Ectodermal cell (in vitro differentiated cells): ENCODE results near the gene PEX14.

Experiments
- H3K27ac ChIP-seq: 2 replicates; pipeline ENCODE4 v1.7.0; 2013; ENCODE audit warnings: mild to moderate bottlenecking, low read depth, low read length; ENCODE audit not compliant: insufficient read depth, poor library complexity, severe bottlenecking
- H3K27me3 ChIP-seq: 2 replicates; pipeline ENCODE4 v1.7.0; 2013; ENCODE audit warnings: mild to moderate bottlenecking, low read length; ENCODE audit not compliant: insufficient read depth, control insufficient read depth, poor library complexity, severe bottlenecking
- H3K36me3 ChIP-seq: one replicate; pipeline ENCODE4 v1.7.0; 2013; ENCODE audit warnings: low read length; ENCODE audit not compliant: control insufficient read depth, insufficient read depth
- H3K4me1 ChIP-seq: one replicate; pipeline ENCODE4 v1.7.0; 2013; ENCODE audit warnings: low read length; ENCODE audit not compliant: control insufficient read depth, insufficient read depth
- H3K4me3 ChIP-seq: 2 replicates; pipeline ENCODE4 v1.7.0; 2013; ENCODE audit warnings: low read depth, low read length, control low read depth; ENCODE audit not compliant: insufficient read depth
- H3K9me3 ChIP-seq: 2 replicates; pipeline ENCODE4 v1.7.0; 2013; ENCODE audit warnings: mild to moderate bottlenecking, low read length, moderate library complexity; ENCODE audit not compliant: control insufficient read depth
- WGBS, 2 experiments: methylation state at CpG; one replicate each; pipeline ENCODE4 v1.1.7; 2013; ENCODE audit warnings: missing lambda C conversion rate in 2 of 2; 5-methylcytosine and 5-hydroxymethylcytosine counted together

Gene PEX14

GRCh38 chr1:10631811-10632593 lies 157.3 kb downstream of the PEX14 start:
- no peaks in the 10 kb centered on the region for H3K9me3 ChIP-seq
- 34 to 35% methylated on average over 14 of the region's 14 CpGs for WGBS, 2 experiments
- H3K27ac ChIP-seq, result peak overlapping the region; percentile 1
- H3K4me3 ChIP-seq, result no peak overlapping the region
- H3K36me3 ChIP-seq, result no peaks in the 10 kb centered on the region
- peaks cover under 1% of the 10 kb centered on the region for H3K27me3 ChIP-seq
- peaks cover 27% of the 10 kb centered on the region for H3K4me1 ChIP-seq

GRCh38 chr1:10632691-10633090 lies 157.9 kb downstream of the PEX14 start:
- H3K9me3 ChIP-seq, result no peaks in the 10 kb centered on the region
- peaks cover 7% of the 10 kb centered on the region for H3K27me3 ChIP-seq
- no peak overlapping the region for H3K4me3 ChIP-seq
- H3K27ac ChIP-seq, result peak overlapping the region; percentile 1
- peaks cover 27% of the 10 kb centered on the region for H3K4me1 ChIP-seq
- 25 to 29% methylated on average over 14 of the region's 14 CpGs for WGBS, 2 experiments
- H3K36me3 ChIP-seq, result no peaks in the 10 kb centered on the region

DNA sequence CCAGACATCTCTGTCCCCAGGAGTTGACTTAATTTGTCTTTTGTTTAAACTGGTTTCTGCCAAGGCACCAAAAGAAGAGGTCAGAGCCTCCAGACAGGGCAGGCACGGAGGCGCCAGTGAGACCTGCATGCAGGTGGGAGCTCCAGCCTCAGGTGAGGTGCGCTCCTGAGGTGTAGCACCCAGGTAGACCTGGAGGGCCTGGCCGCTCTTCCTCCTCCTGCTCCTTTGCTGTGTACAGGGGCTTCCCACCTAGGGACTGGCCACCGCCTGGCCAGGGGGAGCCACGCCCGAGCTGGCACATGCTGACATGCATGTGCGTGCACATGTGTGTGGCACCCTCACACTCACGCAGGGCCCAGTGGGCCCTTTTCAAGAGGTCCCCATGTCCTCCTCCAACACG lies 158.7 kb downstream of the PEX14 start:
- H3K4me3 ChIP-seq, result no peak overlapping the region
- H3K27me3 ChIP-seq, result peaks cover 15% of the 10 kb centered on the region
- H3K36me3 ChIP-seq, result no peaks in the 10 kb centered on the region
- no peaks in the 10 kb centered on the region for H3K9me3 ChIP-seq
- 94 to 95% methylated on average over 10 of the region's 10 CpGs for WGBS, 2 experiments
- H3K27ac ChIP-seq, result no peak overlapping the region
- peaks cover 30% of the 10 kb centered on the region for H3K4me1 ChIP-seq

DNA sequence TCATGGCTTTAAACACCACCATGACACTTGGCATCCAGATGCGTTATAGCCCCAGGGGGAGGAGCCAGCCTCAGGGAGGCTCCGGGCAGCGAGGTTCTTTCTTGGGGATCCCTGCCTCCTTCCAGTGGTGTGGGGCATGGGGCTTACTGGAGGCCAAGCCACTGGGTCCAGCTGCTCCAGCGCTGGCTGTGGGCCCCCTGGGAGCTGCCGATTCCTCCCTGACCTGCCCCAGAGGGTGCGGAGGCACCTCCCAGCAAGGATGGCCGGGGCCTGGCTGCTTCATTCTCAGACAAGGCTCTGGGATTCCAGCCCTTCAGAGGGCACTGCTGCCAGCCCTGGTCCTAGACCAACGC lies 159.3 kb downstream of the PEX14 start:
- H3K4me1 ChIP-seq, result peaks cover 31% of the 10 kb centered on the region
- no peak overlapping the region for H3K27ac ChIP-seq
- 95 to 96% methylated on average over 8 of the region's 8 CpGs for WGBS, 2 experiments
- H3K9me3 ChIP-seq, result no peaks in the 10 kb centered on the region
- H3K4me3 ChIP-seq, result no peak overlapping the region
- H3K36me3 ChIP-seq, result no peaks in the 10 kb centered on the region
- H3K27me3 ChIP-seq, result peaks cover 18% of the 10 kb centered on the region

DNA sequence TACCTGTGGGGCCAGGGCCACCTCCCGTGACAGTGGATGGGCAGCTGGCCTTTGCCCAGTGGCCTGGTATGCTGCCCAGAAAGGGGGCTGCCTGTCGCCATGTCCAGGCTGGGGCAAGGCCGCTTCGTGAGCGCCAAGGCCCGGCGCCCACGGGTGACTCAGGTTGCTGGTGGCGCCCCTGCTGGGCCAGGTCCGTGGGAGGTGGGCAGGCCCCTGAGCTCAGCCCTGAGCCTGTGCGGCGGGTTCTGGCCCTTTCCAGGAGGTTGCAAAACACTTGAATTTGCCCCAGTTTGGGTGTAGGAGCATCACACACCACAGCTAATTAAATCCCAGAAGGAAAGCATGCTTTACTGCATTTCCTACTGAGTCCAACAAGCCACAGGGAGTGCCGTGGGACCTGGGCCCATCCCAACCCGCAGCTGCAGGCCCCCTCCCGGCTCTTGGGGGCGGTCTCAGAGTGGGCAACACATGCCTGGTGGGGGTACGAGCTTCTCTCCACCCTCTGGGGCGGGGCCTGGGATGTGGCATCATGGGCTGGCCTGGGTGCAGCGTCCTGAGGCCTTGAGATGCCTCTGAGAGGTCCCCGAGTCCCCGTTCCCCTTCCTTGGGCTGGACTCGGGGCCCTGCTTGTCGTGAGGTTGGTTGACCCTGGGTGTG lies 159.8 kb downstream of the PEX14 start:
- peaks cover 31% of the 10 kb centered on the region for H3K4me1 ChIP-seq
- no peak overlapping the region for H3K4me3 ChIP-seq
- no peak overlapping the region for H3K27ac ChIP-seq
- H3K36me3 ChIP-seq, result peaks cover 3% of the 10 kb centered on the region
- WGBS, 2 experiments, result 85% methylated on average over 23 of the region's 23 CpGs
- H3K9me3 ChIP-seq, result no peaks in the 10 kb centered on the region
- H3K27me3 ChIP-seq, result peaks cover 22% of the 10 kb centered on the region

- H3K27me3 ChIP-seq, result peaks cover 29% of the 10 kb centered on the region
- 93 to 94% methylated on average over 21 of the region's 23 CpGs for WGBS, 2 experiments
- H3K27ac ChIP-seq, result no peak overlapping the region
- H3K36me3 ChIP-seq, result peaks cover 4% of the 10 kb centered on the region
- no peaks in the 10 kb centered on the region for H3K9me3 ChIP-seq
- peaks cover 31% of the 10 kb centered on the region for H3K4me1 ChIP-seq
- H3K4me3 ChIP-seq, result no peak overlapping the region
Observed at GRCh38 chr1:10635085-10635896, 160.5 kb downstream of the PEX14 start.

GRCh38 chr1:10635992-10636391 lies 161.2 kb downstream of the PEX14 start:
- Histone ChIP-seq H3K27me3 (peaks cover 36% of the 10 kb centered on the region), H3K36me3 (peaks cover 4% of the 10 kb centered on the region), H3K4me3 (no peak overlapping the region)

GRCh38 chr1:10637400-10637799 lies 162.7 kb downstream of the PEX14 start:
- Histone ChIP-seq H3K4me3 (no peak overlapping the region), H3K4me1 (peaks cover 21% of the 10 kb centered on the region), H3K27me3 (peaks cover 38% of the 10 kb centered on the region), H3K27ac (no peak overlapping the region), H3K9me3 (no peaks in the 10 kb centered on the region), H3K36me3 (peaks cover 4% of the 10 kb centered on the region)
- WGBS, 2 experiments, result 84 to 88% methylated on average over 9 of the region's 9 CpGs

More at GRCh38 chr1:10635992-10636391, 161.2 kb downstream of the PEX14 start:
- H3K9me3 ChIP-seq, result no peaks in the 10 kb centered on the region
- WGBS, 2 experiments, result 92% methylated on average over 18 of the region's 18 CpGs
- H3K27ac ChIP-seq, result no peak overlapping the region
- H3K4me1 ChIP-seq, result peaks cover 30% of the 10 kb centered on the region

DNA sequence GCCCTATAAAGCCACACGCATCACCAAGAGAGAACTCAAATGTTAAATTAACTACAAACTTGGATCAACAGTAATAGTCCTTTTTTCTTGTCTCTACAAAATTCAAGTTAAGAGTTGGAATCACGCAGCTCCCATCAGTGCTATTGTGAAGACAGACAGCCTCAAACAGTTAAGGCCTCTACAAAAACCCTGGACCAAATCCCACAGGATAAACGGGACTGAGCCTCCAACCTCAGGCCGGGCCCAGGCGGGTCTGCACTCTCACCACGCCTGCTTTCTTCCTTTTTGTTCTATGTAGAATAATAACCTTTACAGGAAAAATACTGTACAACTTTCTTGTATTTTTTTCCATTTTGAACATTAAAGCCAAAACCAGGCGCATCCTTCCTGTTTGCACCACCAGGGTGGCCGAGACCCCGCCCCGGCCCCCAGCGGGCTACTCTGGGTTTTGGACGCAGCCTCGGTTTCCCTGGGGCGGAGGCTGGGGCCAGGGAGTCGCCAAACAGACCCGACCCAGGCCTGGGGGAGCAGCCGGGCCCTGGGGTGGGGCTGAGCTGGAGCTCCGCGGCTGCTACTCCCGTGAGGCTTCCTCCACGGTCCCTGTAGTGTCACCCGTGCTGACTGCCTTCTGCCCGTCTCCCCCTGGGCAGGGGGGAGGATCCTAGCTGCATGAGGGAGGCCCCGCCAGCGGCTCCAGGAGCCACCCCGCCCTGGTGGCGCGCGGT lies 163.2 kb downstream of the PEX14 start:
- no peak overlapping the region for H3K27ac ChIP-seq
- WGBS, 2 experiments, result 44 to 47% methylated on average over 28 to 29 of the region's 29 CpGs
- H3K9me3 ChIP-seq, result no peaks in the 10 kb centered on the region
- H3K4me1 ChIP-seq, result peaks cover 17% of the 10 kb centered on the region
- H3K27me3 ChIP-seq, result peaks cover 38% of the 10 kb centered on the region
- peak overlapping the region; percentile 26 for H3K4me3 ChIP-seq
- H3K36me3 ChIP-seq, result peaks cover 4% of the 10 kb centered on the region
